ENCODE data around the gene PTPN18.
"Not testable (repeated sequence)": the region's sequence is repeated elsewhere in the genome, so short reads cannot be mapped to it uniquely, and the experiment has no call there.

The PTPN18 gene

DNA sequence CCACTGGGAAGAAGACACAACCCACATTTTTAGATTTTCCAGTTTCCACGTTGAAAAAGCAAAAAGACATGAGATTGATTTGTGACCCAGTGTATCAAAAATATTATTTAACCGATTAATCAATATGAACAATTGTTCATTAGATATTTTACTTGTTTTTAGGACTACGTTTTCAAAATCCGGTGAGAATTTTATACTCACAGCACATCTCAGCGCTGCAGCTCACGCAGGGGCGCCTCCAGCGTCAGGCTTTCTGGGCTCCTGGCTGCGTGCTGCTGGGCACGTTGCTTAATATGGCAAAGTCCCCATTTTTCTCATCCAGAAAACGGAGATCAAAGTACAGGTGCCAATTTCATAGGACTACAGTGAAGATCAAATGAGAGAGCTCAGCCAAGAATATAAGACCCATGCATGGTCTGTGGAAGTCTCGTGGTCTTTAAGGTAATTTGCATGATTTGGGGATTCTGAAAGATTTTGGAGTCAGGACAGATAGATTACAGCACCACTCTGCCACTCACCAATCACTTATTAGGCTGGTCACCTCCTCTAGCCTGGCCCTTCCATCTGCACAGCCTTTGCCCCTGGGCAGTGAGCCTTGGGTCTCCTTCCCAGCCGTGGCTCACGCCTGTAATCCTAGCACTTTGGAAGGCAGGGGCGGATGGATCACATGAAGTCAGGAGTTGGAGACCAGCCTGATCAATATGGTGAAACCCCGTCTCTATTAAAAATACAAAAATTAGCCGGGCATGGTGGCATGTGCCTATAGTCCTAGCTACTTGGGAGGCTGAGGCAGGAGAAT is 36.2 kb downstream of the PTPN18 start:
- TF ChIP-seq, protein P1, sequence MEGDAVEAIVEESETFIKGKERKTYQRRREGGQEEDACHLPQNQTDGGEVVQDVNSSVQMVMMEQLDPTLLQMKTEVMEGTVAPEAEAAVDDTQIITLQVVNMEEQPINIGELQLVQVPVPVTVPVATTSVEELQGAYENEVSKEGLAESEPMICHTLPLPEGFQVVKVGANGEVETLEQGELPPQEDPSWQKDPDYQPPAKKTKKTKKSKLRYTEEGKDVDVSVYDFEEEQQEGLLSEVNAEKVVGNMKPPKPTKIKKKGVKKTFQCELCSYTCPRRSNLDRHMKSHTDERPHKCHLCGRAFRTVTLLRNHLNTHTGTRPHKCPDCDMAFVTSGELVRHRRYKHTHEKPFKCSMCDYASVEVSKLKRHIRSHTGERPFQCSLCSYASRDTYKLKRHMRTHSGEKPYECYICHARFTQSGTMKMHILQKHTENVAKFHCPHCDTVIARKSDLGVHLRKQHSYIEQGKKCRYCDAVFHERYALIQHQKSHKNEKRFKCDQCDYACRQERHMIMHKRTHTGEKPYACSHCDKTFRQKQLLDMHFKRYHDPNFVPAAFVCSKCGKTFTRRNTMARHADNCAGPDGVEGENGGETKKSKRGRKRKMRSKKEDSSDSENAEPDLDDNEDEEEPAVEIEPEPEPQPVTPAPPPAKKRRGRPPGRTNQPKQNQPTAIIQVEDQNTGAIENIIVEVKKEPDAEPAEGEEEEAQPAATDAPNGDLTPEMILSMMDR (conservative IDR thresholded peaks at IDR 0.05; ENCODE audit: control insufficient read depth, insufficient read depth, low read depth, low read length) = no peak
- no peak for DNase-seq (ENCODE audit: low read depth)
- H3K4me3 ChIP-seq (ENCODE audit: control insufficient read depth, low read depth, low read length) = peak overlapping the region; percentile 67

DNA sequence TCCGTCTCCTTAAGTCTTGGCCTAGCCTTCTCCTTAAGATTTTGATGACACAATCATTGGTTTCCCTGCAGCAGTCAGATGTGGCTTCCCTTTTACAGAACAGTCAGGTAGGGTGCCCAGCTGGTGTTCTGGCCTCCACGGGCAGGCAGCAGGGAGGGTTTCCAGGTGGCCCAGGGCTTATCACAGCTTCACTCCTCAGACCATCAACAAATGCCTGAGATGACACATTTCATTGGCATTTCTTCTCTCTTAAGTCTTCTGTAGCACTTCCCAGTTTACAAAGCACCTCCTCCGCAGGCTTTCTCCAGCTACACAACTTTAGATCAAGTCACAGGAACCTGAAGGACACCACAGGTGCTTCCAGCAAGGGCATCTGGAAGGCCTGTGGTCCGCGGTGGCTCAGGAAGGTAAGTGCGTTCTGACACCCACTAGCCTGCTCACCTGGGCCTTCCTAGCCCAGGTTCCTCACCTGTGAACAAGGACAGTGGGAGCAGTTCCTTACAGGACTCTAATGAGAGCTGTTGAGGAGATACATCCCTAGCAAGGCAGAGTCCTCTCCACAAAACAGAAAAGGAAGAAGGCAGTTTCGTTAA is 37.6 kb downstream of the PTPN18 start:
- H3K4me3 ChIP-seq (ENCODE audit: control insufficient read depth, low read depth, low read length) = no peak overlapping the region
- DNase-seq (ENCODE audit: low read depth) = no peak
- TF ChIP-seq, protein P1 (conservative IDR thresholded peaks at IDR 0.05; ENCODE audit: control insufficient read depth, insufficient read depth, low read depth, low read length) = no peak

DNA sequence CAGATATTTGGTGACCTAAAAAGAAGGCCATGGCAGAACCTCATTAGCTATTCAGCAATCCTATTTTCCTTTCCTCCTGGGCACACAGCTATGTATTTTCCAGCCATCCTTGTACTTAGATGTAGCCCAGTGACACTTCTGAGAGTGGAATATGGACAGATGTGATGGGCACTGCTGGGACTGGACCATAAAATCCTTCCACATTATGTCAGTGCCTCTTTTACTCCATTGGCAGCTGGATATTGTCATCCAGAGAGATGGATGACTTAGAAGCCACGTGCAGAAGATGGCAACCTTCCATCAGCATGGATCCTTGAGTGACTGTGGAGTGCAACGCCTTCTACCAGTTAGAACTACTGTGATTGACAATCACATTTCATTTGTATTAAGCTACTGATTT is 50.4 kb downstream of the PTPN18 start:
- DNase-seq (ENCODE audit: low read depth) = not testable (repeated sequence)

DNA sequence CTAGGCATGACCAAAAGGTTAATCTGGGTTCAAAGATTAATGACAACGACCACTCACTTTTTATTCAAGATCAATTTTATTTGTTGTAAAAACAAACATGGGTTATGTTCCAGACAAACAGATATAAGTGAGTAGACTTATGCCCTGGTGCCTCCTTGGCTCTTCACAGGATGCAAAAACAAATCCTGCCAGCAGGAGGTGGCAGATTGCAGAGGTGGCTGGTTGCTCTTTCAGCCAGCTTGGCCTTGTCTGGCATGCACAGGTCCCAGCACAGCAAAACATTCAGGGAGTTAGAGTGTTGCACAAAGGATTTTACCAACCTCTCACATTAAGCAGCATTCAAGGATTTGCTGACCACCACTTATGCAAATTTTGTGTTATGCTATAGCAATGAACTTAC is 60.8 kb downstream of the PTPN18 start:
- DNase-seq (ENCODE audit: low read depth); H3K4me3 ChIP-seq (ENCODE audit: control insufficient read depth, low read depth, low read length): not testable (repeated sequence)

More for the DNA sequence above, 50.4 kb downstream of the PTPN18 start:
- H3K4me3 ChIP-seq (ENCODE audit: control insufficient read depth, low read depth, low read length) = not testable (repeated sequence)

DNA sequence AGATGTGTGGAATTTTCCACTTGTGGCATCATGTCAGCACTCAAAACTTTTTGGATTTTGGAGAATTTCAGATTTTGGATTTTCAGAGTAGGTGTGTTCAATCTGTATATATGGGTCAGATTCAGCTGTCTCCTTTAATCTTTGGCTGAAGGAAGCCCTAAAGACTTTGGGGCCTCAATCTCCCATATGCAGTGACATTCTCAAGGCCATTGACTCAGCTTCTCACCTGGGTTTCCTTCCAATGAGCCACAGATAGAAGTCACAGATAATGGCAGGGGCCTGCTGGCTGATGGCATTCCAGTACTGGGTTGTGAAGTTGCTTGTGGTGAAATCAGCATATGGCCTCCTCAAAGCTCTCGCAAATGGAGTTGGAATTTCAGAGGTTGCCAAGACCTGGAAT is 63.0 kb downstream of the PTPN18 start:
- not testable (repeated sequence) for H3K4me3 ChIP-seq (ENCODE audit: control insufficient read depth, low read depth, low read length); DNase-seq (ENCODE audit: low read depth)
